K562 (cell line): ENCODE measurements around the gene MYO16. TPM values are rescaled to one million over a fixed set of nuclear protein-coding genes. Genes with fewer than 3 reads are reported as not detected.

ENCODE experiments used
- ATAC-seq: fragments of 200-7000 bp; cut with Tn5 transposase; 3 replicates; pipeline ENCODE4 v1.9.1; 2020; ENCODE audit warnings: moderate library complexity
- BruUV-seq: library from RNA; stranded (reverse); fragments of 400-500 nt; replicated peaks from 2 replicates; lab custom pipeline; 2021; lab: Mats Ljungman, UMichigan
- CTCF ChIA-PET: fragments of 300-600 bp; formaldehyde crosslinking; extraction: SDS; loops from one replicate; lab custom pipeline; 2021; ENCODE audit warnings: low intra/inter-chr PET ratio; lab: Yijun Ruan, JAX
- POLR2A ChIA-PET: fragments of 300-600, 350-650 bp; sonication (Branson Sonifier 250); formaldehyde crosslinking; extraction: SDS; loops from one replicate; lab custom pipeline; 2021; ENCODE audit warnings: antibody characterized with exemption, inconsistent platforms; lab: Yijun Ruan, JAX
- DNase-seq, 4 experiments: peaks; one replicate each; pipeline versions ENCODE4 v3.0.0 to v3.0.0-alpha.2; 2011 to 2018; ENCODE audit warnings: low spot score in 3 of 4, mixed read lengths in 3 of 4; ENCODE audit errors: extremely low read depth in 1 of 4
- FAIRE-seq: peaks from 2 replicates; lab custom pipeline; 2011; peaks lifted over from hg19 to GRCh38; lab: Jason Lieb, UNC
- H2AFZ ChIP-seq: 2 replicates; pipeline ENCODE4 v1.6.0; 2011; ENCODE audit warnings: low read depth, low read length, control low read depth, inconsistent platforms
- H3K27ac ChIP-seq: fragments of 200-600 bp; 3 replicates; pipeline ENCODE4 v1.8.0; 2011; ENCODE audit warnings: low read depth, mild to moderate bottlenecking, control low read depth, inconsistent platforms, low read length, moderate library complexity, mixed read lengths; ENCODE audit errors: extremely low read depth
- H3K27me3 ChIP-seq, 2 experiments: fragments of 300-600 bp in 1 of 2; 2 replicates in 1 of 2; 3 replicates in 1 of 2; pipeline versions ENCODE4 v1.6.0 to v1.8.0; 2011; ENCODE audit warnings: inconsistent platforms in 2 of 2, low read length in 2 of 2, mild to moderate bottlenecking in 1 of 2, mixed read lengths in 1 of 2, moderate library complexity in 1 of 2; ENCODE audit not compliant: control insufficient read depth in 2 of 2, insufficient read depth in 2 of 2
- H3K36me3 ChIP-seq: fragments of 300-600 bp; 3 replicates; pipeline ENCODE4 v1.8.0; 2011; ENCODE audit warnings: mild to moderate bottlenecking, low read length, inconsistent platforms; ENCODE audit not compliant: control insufficient read depth, insufficient read depth
- H3K4me1 ChIP-seq, 2 experiments: fragments of 200-600 bp in 1 of 2; replicated peaks in 1 of 2; 2 replicates in 1 of 2; 3 replicates in 1 of 2; pipeline versions ENCODE4 v1.5.1 to v1.8.0; 2011; ENCODE audit warnings: inconsistent platforms in 2 of 2, low read length in 2 of 2, mild to moderate bottlenecking in 1 of 2, mixed read lengths in 1 of 2, moderate library complexity in 1 of 2; ENCODE audit not compliant: control insufficient read depth in 2 of 2, insufficient read depth in 2 of 2
- H3K4me2 ChIP-seq: 2 replicates; pipeline ENCODE4 v1.6.1; 2011; ENCODE audit warnings: low read length, control low read depth, inconsistent platforms, mixed read lengths; ENCODE audit not compliant: insufficient read depth
- H3K4me3 ChIP-seq: fragments of 200-600 bp; sonication (generic), shearing (Covaris generic); 2 replicates; pipeline ENCODE4 v1.5.1; 2016; ENCODE audit warnings: control low read depth, inconsistent platforms
- H3K79me2 ChIP-seq: fragments of 200-600 bp; 3 replicates; pipeline ENCODE4 v1.8.0; 2011; ENCODE audit warnings: low read length, inconsistent platforms; ENCODE audit not compliant: control insufficient read depth, insufficient read depth
- H3K9ac ChIP-seq, 2 experiments: 2 replicates each; pipeline versions ENCODE4 v1.6.0 to v1.6.1; 2011; ENCODE audit warnings: low read depth in 2 of 2, low read length in 2 of 2, control low read depth in 1 of 2, inconsistent platforms in 1 of 2, mild to moderate bottlenecking in 1 of 2, mixed read lengths in 1 of 2; ENCODE audit not compliant: insufficient read depth in 1 of 2
- H3K9me1 ChIP-seq: one replicate; pipeline ENCODE4 v1.6.0; 2011; ENCODE audit warnings: inconsistent platforms, mild to moderate bottlenecking, low read length, moderate library complexity; ENCODE audit not compliant: control insufficient read depth, insufficient read depth
- H3K9me3 ChIP-seq: replicated peaks from 2 replicates; pipeline ENCODE4 v1.5.1; 2011; ENCODE audit warnings: low read depth, low read length, inconsistent platforms; ENCODE audit not compliant: control insufficient read depth, insufficient read depth
- H4K20me1 ChIP-seq: replicated peaks from 2 replicates; pipeline ENCODE4 v1.6.1; 2011; ENCODE audit warnings: low read length, inconsistent platforms, mixed read lengths; ENCODE audit not compliant: control insufficient read depth, insufficient read depth
- ATF1 ChIP-seq, 2 experiments: fragments of 450-650 bp in 1 of 2; IDR thresholded peaks; 2 replicates each; pipeline ENCODE4 v1.6.1; 2016; ENCODE audit warnings: missing compliant biosample characterization in 1 of 2, missing genetic modification characterization in 1 of 2
- FOXK2 ChIP-seq, 2 experiments: fragments of 450-650 bp; IDR thresholded peaks in 1 of 2; conservative IDR thresholded peaks in 1 of 2; 2 replicates each; pipeline ENCODE4 v1.6.1; 2016; ENCODE audit warnings: low read depth in 2 of 2, mild to moderate bottlenecking in 1 of 2
- KLF16 ChIP-seq: IDR thresholded peaks from 2 replicates; pipeline ENCODE4 v1.6.1; 2016; ENCODE audit warnings: antibody characterized with exemption
- NCOA6 ChIP-seq: fragments of 450-650 bp; IDR thresholded peaks from 2 replicates; pipeline ENCODE4 v1.6.1; 2017; ENCODE audit warnings: mild to moderate bottlenecking
- TOE1 ChIP-seq, 2 experiments: fragments of 450-650 bp in 1 of 2; sonication (generic) in 1 of 2; formaldehyde crosslinking in 1 of 2; IDR thresholded peaks; 2 replicates each; pipeline versions ENCODE4 v1.7.1 to v1.8.0; 2016 to 2022; ENCODE audit warnings: borderline replicate concordance in 2 of 2, mild to moderate bottlenecking in 2 of 2, antibody characterized with exemption in 1 of 2, inconsistent platforms in 1 of 2, low read depth in 1 of 2, missing genetic modification reagents in 1 of 2, moderate library complexity in 1 of 2
- WGBS: fragments of 100-300 bp; shearing (Covaris generic); methylation state at CpG from one replicate; pipeline ENCODE4 v1.1.6; 2016; ENCODE audit warnings: low coverage, mixed read lengths; ENCODE audit not compliant: insufficient coverage; ENCODE audit errors: missing lambda C conversion rate; 5-methylcytosine and 5-hydroxymethylcytosine counted together
- in situ Hi-C: fragments of 300-500 bp; cut with MboI; formaldehyde crosslinking; loops from 4 replicates; pipeline ENCODE4 v1.15.0; 2018; ENCODE audit warnings: inconsistent platforms, mixed read lengths
- intact Hi-C: fragments of 100-400 bp; cut with micrococcal nuclease; formaldehyde crosslinking; loops from 2 replicates; pipeline ENCODE4 v1.14.2; 2022
- polyA plus RNA-seq, 8 experiments: library from polyadenylated mRNA; depleted of rRNA in 4 of 8; stranded (reverse) in 5 of 8; unstranded in 3 of 8; fragments of >200 nt; fragmentation: Nextera tagmentation in 2 of 8; fragmentation: Illumina TruSeq in 1 of 8; extraction: Ambion mirVana in 2 of 8; extraction: Trizol in 1 of 8; gene quantifications; 2 replicates each; pipeline versions ENCODE4 v1.2.1 to v1.2.3, GENCODE V29; 2011 to 2014; ENCODE audit warnings: inconsistent platforms in 1 of 8, missing spikeins in 1 of 8
- total RNA-seq, 7 experiments: library from RNA; depleted of rRNA in 6 of 7; stranded (reverse); fragments of >200 nt in 6 of 7; fragmentation: Illumina TruSeq in 2 of 7; extraction: Trizol in 2 of 7; gene quantifications; 2 replicates each; pipeline versions ENCODE4 v1.2.1 to v1.2.3, GENCODE V29; 2011 to 2021; ENCODE audit warnings: low replicate concordance in 1 of 7
- TF ChIP-seq, protein P1 (sequence below): sonication (generic); formaldehyde crosslinking; IDR thresholded peaks from 2 replicates; pipeline ENCODE4 v1.9.0; 2022; ENCODE audit warnings: mild to moderate bottlenecking, missing genetic modification reagents
- TF ChIP-seq, protein P2 (sequence below): fragments of 450-650 bp; IDR thresholded peaks from 2 replicates; pipeline ENCODE4 v1.6.1; 2018; ENCODE audit not compliant: partially characterized antibody

MYO16 gene
- total and polyA plus RNA-seq, 9 of the 15 experiments (the other 6 are each of a cell fraction or from before 2014, with no cell fraction given), result 4.3 to 45.7 (median 12.1) TPM

DNA sequence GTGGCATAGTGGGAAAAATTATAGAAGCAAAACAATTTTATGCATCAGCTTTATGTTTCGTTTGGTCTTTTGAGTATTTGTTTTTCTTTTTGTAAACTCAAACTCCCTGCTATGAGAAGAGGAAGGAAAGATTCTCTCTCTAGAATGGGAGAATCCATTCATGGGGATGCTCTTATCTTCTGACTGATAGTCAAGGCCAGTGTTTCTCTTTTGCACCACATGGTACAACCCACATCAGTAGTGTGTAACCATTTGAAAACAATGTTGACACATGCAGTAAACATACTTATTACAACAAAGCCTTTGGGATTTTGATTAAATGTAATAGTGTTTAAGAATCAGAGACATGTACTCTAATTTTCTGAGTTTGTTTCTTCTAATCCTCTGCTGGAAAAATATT, 490.5 kb downstream of the MYO16 start:
- CTCF ChIA-PET, result no interaction called here
- in situ Hi-C loops, result no loop called here
- no peaks in the 10 kb centered on the region for H3K79me2 ChIP-seq
- H3K4me1 ChIP-seq, result no peaks in the 10 kb centered on the region
- no peak for TF ChIP-seq NCOA6
- TF ChIP-seq, protein P1, sequence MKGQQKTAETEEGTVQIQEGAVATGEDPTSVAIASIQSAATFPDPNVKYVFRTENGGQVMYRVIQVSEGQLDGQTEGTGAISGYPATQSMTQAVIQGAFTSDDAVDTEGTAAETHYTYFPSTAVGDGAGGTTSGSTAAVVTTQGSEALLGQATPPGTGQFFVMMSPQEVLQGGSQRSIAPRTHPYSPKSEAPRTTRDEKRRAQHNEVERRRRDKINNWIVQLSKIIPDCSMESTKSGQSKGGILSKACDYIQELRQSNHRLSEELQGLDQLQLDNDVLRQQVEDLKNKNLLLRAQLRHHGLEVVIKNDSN, result no peak
- TF ChIP-seq FOXK2 (conservative IDR thresholded peaks at IDR 0.05 in 1 of 2, IDR thresholded peaks at IDR 0.05 in 1 of 2; ENCODE audit: low read depth in 2 of 2), result 0 out of 4 replicates have a peak, but pooled peaks of 1 of the 2 experiments have one; percentile 27
- TF ChIP-seq TOE1 (IDR thresholded peaks at IDR 0.05; ENCODE audit: borderline replicate concordance), result no peak
- TF ChIP-seq TOE1 (CRISPR knock-in tag; IDR thresholded peaks at IDR 0.05; ENCODE audit: borderline replicate concordance, low read depth), result no peak
- no peak for TF ChIP-seq ATF1 (CRISPR knock-in tag; IDR thresholded peaks at IDR 0.05)
- no peak for TF ChIP-seq ATF1 (tag; IDR thresholded peaks at IDR 0.05)
- TF ChIP-seq, protein P2, sequence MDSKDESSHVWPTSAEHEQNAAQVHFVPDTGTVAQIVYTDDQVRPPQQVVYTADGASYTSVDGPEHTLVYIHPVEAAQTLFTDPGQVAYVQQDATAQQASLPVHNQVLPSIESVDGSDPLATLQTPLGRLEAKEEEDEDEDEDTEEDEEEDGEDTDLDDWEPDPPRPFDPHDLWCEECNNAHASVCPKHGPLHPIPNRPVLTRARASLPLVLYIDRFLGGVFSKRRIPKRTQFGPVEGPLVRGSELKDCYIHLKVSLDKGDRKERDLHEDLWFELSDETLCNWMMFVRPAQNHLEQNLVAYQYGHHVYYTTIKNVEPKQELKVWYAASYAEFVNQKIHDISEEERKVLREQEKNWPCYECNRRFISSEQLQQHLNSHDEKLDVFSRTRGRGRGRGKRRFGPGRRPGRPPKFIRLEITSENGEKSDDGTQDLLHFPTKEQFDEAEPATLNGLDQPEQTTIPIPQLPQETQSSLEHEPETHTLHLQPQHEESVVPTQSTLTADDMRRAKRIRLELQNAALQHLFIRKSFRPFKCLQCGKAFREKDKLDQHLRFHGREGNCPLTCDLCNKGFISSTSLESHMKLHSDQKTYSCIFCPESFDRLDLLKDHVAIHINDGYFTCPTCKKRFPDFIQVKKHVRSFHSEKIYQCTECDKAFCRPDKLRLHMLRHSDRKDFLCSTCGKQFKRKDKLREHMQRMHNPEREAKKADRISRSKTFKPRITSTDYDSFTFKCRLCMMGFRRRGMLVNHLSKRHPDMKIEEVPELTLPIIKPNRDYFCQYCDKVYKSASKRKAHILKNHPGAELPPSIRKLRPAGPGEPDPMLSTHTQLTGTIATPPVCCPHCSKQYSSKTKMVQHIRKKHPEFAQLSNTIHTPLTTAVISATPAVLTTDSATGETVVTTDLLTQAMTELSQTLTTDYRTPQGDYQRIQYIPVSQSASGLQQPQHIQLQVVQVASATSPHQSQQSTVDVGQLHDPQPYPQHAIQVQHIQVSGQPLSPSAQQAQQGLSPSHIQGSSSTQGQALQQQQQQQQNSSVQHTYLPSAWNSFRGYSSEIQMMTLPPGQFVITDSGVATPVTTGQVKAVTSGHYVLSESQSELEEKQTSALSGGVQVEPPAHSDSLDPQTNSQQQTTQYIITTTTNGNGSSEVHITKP, result peak; percentile 92
- no peak for TF ChIP-seq KLF16
- H2AFZ ChIP-seq, result no peak overlapping the region
- H3K9me1 ChIP-seq, result no peaks in the 10 kb centered on the region
- DNase-seq (no peak), ATAC-seq (no peak), FAIRE-seq (no peak)
- H3K4me2 ChIP-seq, result no peak overlapping the region
- no peaks in the 10 kb centered on the region for H3K27me3 ChIP-seq
- no peaks in the 10 kb centered on the region for H4K20me1 ChIP-seq
- BruUV-seq, result no TSS peak
- no peak overlapping the region for H3K4me3 ChIP-seq
- no peaks in the 10 kb centered on the region for H3K9me3 ChIP-seq
- no peaks in the 10 kb centered on the region for H3K36me3 ChIP-seq
- 13% methylated on average over 1 of the region's 1 CpG for WGBS
- no peak overlapping the region for H3K9ac ChIP-seq
- intact Hi-C loops, result no loop called here
- POLR2A ChIA-PET, result no interaction called here
- H3K27ac ChIP-seq, result no peak overlapping the region
